Endothelial cell (in vitro differentiated cells): ENCODE measurements around the gene KCNMB2. TPM values are rescaled to one million over a fixed set of nuclear protein-coding genes. Genes with fewer than 3 reads are reported as not detected.

Source experiments
- DNase-seq: peaks from one replicate; pipeline ENCODE4 v3.0.0; 2021; ENCODE audit warnings: low spot score
- H3K27ac Mint-ChIP-seq: one replicate; pipeline ENCODE4 v1.8.0; 2021; ENCODE audit warnings: mixed read lengths, inconsistent platforms; ENCODE audit not compliant: unreplicated experiment
- H3K27me3 Mint-ChIP-seq: one replicate; pipeline ENCODE4 v1.8.0; 2021; ENCODE audit warnings: mild to moderate bottlenecking, moderate library complexity, mixed read lengths, inconsistent platforms; ENCODE audit not compliant: unreplicated experiment
- H3K36me3 Mint-ChIP-seq: one replicate; pipeline ENCODE4 v1.8.0; 2021; ENCODE audit warnings: mild to moderate bottlenecking, low read depth, mixed read lengths, inconsistent platforms; ENCODE audit not compliant: unreplicated experiment
- H3K4me1 Mint-ChIP-seq: one replicate; pipeline ENCODE4 v1.8.0; 2021; ENCODE audit warnings: mild to moderate bottlenecking, mixed read lengths, inconsistent platforms; ENCODE audit not compliant: unreplicated experiment
- H3K4me3 Mint-ChIP-seq: one replicate; pipeline ENCODE4 v1.8.0; 2021; ENCODE audit warnings: mild to moderate bottlenecking, mixed read lengths, inconsistent platforms; ENCODE audit not compliant: unreplicated experiment
- H3K9me3 Mint-ChIP-seq: one replicate; pipeline ENCODE4 v1.8.0; 2021; ENCODE audit warnings: mixed read lengths, inconsistent platforms; ENCODE audit not compliant: unreplicated experiment
- total RNA-seq: library from RNA; stranded (reverse); fragmentation: NEBNext Ultra II Directional; extraction: Animal tissue kit (Norgen Biotek cat#: 25700); gene quantifications from one replicate; pipeline ENCODE4 v1.2.1, GENCODE V29; 2021; ENCODE audit not compliant: unreplicated experiment
- TF ChIP-seq, protein P1 (sequence below): fragments of 200-600 bp; sonication (generic); IDR thresholded peaks from one replicate; pipeline ENCODE4 v1.5.0; 2021; ENCODE audit warnings: antibody characterized with exemption; ENCODE audit not compliant: unreplicated experiment

KCNMB2 gene
- total RNA-seq, 1 donor from 2014 or later, result not detected

DNA sequence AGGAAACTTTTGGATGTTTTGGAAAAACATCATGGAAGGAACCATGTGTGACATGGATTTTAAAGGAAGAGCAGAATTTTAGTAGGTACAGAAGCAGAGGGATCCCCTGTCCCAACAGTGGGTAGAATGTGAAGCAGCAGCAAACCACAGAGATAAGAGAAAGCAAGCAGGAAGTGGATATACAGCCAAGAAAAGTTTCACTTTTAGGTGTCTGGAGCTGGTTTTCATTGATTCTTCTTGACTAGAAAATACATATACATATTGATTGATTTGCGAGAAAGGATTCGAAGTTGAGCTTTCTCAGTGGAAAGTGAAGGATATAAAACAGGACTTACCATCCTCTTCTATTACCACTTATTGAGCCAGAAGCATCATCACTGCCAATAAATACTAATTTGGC lies 133.5 kb downstream of the KCNMB2 start:
- no peak for DNase-seq
- Mint-ChIP-seq H3K27me3 (no peaks in the 10 kb centered on the region), H3K4me3 (no peak overlapping the region), H3K9me3 (no peaks in the 10 kb centered on the region), H3K27ac (no peak overlapping the region), H3K36me3 (no peaks in the 10 kb centered on the region), H3K4me1 (no peaks in the 10 kb centered on the region)
- TF ChIP-seq, protein P1, sequence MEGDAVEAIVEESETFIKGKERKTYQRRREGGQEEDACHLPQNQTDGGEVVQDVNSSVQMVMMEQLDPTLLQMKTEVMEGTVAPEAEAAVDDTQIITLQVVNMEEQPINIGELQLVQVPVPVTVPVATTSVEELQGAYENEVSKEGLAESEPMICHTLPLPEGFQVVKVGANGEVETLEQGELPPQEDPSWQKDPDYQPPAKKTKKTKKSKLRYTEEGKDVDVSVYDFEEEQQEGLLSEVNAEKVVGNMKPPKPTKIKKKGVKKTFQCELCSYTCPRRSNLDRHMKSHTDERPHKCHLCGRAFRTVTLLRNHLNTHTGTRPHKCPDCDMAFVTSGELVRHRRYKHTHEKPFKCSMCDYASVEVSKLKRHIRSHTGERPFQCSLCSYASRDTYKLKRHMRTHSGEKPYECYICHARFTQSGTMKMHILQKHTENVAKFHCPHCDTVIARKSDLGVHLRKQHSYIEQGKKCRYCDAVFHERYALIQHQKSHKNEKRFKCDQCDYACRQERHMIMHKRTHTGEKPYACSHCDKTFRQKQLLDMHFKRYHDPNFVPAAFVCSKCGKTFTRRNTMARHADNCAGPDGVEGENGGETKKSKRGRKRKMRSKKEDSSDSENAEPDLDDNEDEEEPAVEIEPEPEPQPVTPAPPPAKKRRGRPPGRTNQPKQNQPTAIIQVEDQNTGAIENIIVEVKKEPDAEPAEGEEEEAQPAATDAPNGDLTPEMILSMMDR, result no peak

DNA sequence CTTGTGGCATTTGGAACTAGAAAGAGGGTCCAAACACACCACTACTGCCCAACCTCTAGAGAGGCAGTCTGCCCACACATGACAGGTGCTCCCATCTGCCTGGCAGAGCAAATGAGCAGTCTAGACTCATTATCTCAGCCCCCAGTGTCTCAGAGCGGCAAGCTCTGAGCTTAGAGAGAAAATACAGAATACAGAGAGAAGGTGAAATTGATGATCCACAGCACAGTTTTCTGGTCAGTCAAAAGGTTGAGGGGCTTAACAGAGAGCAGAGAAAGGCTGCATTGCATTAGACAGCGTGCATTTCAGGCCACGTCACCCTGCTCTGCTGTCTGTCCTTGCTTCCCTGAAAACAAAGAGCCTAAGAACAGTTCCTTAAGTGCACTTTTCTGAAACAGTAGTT lies 135.1 kb downstream of the KCNMB2 start:
- Mint-ChIP-seq H3K27ac (no peak overlapping the region), H3K4me3 (no peak overlapping the region), H3K36me3 (no peaks in the 10 kb centered on the region), H3K9me3 (no peaks in the 10 kb centered on the region), H3K4me1 (no peaks in the 10 kb centered on the region), H3K27me3 (no peaks in the 10 kb centered on the region)
- no peak for DNase-seq
- TF ChIP-seq, protein P1, result no peak

DNA sequence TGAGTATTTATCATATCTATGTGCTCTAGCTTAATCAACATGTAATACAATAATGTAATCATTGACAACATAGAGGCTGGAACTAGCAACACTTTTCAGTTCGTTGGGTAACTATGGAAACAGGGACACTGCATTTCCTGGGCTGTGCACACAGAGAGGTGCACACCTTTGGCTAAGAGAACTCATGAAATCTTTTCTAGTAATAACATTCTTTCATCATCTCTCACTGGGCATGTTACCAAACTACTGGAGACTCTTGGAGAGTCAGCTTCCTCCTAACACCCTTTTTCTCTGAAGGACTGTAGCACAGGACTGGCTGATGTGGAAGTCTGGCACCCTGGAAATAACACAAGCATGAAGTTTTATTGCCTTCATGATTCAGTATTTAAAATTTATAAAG lies 135.6 kb downstream of the KCNMB2 start:
- Mint-ChIP-seq H3K9me3 (no peaks in the 10 kb centered on the region), H3K4me1 (no peaks in the 10 kb centered on the region), H3K27ac (no peak overlapping the region), H3K4me3 (no peak overlapping the region), H3K27me3 (no peaks in the 10 kb centered on the region), H3K36me3 (no peaks in the 10 kb centered on the region)
- TF ChIP-seq, protein P1, result no peak
- DNase-seq, result no peak

DNA sequence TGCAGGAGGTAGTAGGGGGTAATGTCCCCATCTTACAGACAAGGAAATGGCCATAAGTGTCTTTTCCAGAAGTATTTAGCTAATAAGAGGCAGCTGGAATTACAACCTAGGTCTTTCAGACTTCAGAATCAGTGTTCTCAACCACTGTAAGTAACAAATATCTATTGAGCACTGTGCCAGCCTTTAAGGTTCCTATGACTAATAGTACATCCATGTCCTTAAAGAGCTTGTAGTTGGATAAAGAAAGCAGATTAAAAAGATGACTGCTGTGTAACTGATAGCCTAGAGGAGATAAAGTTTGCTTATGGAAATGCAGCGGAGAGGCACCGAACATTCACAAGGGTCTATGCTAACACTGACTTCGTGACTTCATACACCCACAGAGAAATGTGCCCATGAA lies 136.0 kb downstream of the KCNMB2 start:
- H3K27ac Mint-ChIP-seq, result no peak overlapping the region
- H3K27me3 Mint-ChIP-seq, result peaks cover under 1% of the 10 kb centered on the region
- TF ChIP-seq, protein P1, result no peak
- no peak overlapping the region for H3K4me3 Mint-ChIP-seq
- H3K36me3 Mint-ChIP-seq, result no peaks in the 10 kb centered on the region
- no peaks in the 10 kb centered on the region for H3K4me1 Mint-ChIP-seq
- no peaks in the 10 kb centered on the region for H3K9me3 Mint-ChIP-seq
- no peak for DNase-seq

DNA sequence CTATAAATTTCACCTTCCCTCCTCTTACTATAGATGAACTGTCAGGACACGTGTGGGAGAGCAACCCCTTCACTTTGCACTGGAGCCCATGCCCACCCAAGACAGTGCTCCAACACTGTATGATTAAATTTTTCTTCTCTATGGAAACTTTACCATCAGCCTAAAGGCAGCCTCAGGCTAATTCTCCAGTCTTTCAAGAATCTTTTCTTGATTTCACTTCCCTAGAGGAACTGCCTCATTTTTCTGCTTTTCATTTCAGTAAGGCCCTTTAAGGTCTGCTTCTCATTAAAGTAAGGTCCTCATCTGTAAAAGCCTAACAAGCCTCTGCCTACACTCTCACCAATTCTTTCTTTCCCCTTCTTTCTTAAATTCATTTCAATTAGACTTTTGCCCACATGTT lies 137.3 kb downstream of the KCNMB2 start:
- no peak overlapping the region for H3K27ac Mint-ChIP-seq
- H3K4me3 Mint-ChIP-seq, result no peak overlapping the region
- H3K9me3 Mint-ChIP-seq, result no peaks in the 10 kb centered on the region
- H3K4me1 Mint-ChIP-seq, result peaks cover 8% of the 10 kb centered on the region
- DNase-seq, result no peak
- peaks cover 2% of the 10 kb centered on the region for H3K27me3 Mint-ChIP-seq
- TF ChIP-seq, protein P1, result no peak
- no peaks in the 10 kb centered on the region for H3K36me3 Mint-ChIP-seq
